ENCODE measurements around the gene TANK. TPM values are rescaled to one million over a fixed set of nuclear protein-coding genes. Genes with fewer than 3 reads are reported as not detected.

The TANK gene
- total and polyA plus RNA-seq, 2 of the 8 experiments (the other 6 are each of a cell fraction or from before 2014, with no cell fraction given), result 7.0 to 26.1 TPM

- Histone ChIP-seq H3K18ac (ENCODE audit: extremely low read depth, low read length) (no peak overlapping the region), H2AFZ (ENCODE audit: low read length) (peak overlapping the region; percentile 70; the same call in 1 of the 2 replicates), H3K23ac (ENCODE audit: insufficient read length) (no peak overlapping the region), H3K23me2 (ENCODE audit: low read depth, low read length) (no peaks in the 10 kb centered on the region), H3K9me3 (ENCODE audit: insufficient read depth in 2 of 2, low read depth in 1 of 2, low read length in 1 of 2) (no peaks in the 10 kb centered on the region), H3K14ac (ENCODE audit: insufficient read length) (no peak overlapping the region), H3K4me3 (ENCODE audit: extremely low read depth in 1 of 4, insufficient read depth in 2 of 4, low read depth in 3 of 4, low read length in 4 of 4) (no peak overlapping the region), H4K8ac (ENCODE audit: extremely low read depth, insufficient read depth, low read length) (no peak overlapping the region), H3K9ac (replicated peaks in 1 of 4; ENCODE audit: extremely low read depth in 1 of 4, low read depth in 3 of 4, low read length in 3 of 4) (no peak overlapping the region), H3K4ac (replicated peaks; ENCODE audit: insufficient read length, low read depth, low read length) (no peak overlapping the region), H3K79me1 (ENCODE audit: low read depth, low read length) (no peaks in the 10 kb centered on the region), H2BK15ac (ENCODE audit: low read length) (no peak overlapping the region), H4K5ac (ENCODE audit: insufficient read length, low read depth, low read length) (no peak overlapping the region), H3K27ac (ENCODE audit: low read depth, low read length) (no peak overlapping the region), H2BK12ac (ENCODE audit: low read depth, low read length) (no peak overlapping the region), H3K79me2 (ENCODE audit: control insufficient read depth in 1 of 2, insufficient read depth in 2 of 2, low read length in 2 of 2) (no peaks in the 10 kb centered on the region), H3K27me3 (replicated peaks in 1 of 4; ENCODE audit: control insufficient read depth in 3 of 4, extremely low read depth in 1 of 4, insufficient read depth in 3 of 4, low read length in 3 of 4) (no peaks in the 10 kb centered on the region), H2AK5ac (ENCODE audit: low read depth, low read length) (no peak overlapping the region), H4K91ac (replicated peaks; ENCODE audit: insufficient read length, low read length) (no peak overlapping the region), H3K4me1 (replicated peaks in 1 of 4; ENCODE audit: control insufficient read depth in 3 of 4, insufficient read depth in 4 of 4, low read length in 3 of 4) (peaks cover 0 to 6% (median 1%) of the 10 kb centered on the region in 4 experiments; a peak in 3 of 7 replicates), H2BK5ac (ENCODE audit: low read depth, low read length) (no peak overlapping the region), H2BK120ac (replicated peaks; ENCODE audit: low read depth, low read length) (no peak overlapping the region), H3K4me2 (ENCODE audit: insufficient read depth in 1 of 2, low read depth in 2 of 2, low read length in 2 of 2) (no peak overlapping the region), H3K56ac (replicated peaks; ENCODE audit: insufficient read length, low read depth, low read length) (no peak overlapping the region), H2BK20ac (ENCODE audit: low read length) (no peak overlapping the region), H4K20me1 (replicated peaks in 1 of 2; ENCODE audit: control insufficient read depth in 1 of 2, insufficient read depth in 2 of 2, low read length in 2 of 2) (no peaks in the 10 kb centered on the region), H3K36me3 (ENCODE audit: control insufficient read depth in 2 of 4, insufficient read depth in 4 of 4, low read length in 3 of 4) (no peaks in the 10 kb centered on the region)
- FAIRE-seq, result no peak
- POLR2A ChIA-PET (ENCODE audit: partially characterized antibody), result no interaction called here
- CTCF ChIA-PET (ENCODE audit: partially characterized antibody), result interaction anchor here (1.2 to 1.4 kb wide), 2 partner anchors 15 to 67 kb away, joined by 3 to 4 read pairs; no protein-coding TSS in a partner anchor
- no peak for DNase-seq (ENCODE audit: low read depth in 1 of 2, low spot score in 2 of 2)
- WGBS, 2 experiments (ENCODE audit: extremely low coverage in 1 of 2, insufficient coverage in 1 of 2, insufficient read length in 1 of 2, insufficient replicate concordance in 2 of 2, low coverage in 1 of 2, low lambda C conversion rate in 2 of 2, missing lambda C conversion rate in 1 of 2), result 87% methylated on average over 6 of the region's 6 CpGs; no CpG with 5 or more reads in 1 of the 2 experiments
- TF ChIP-seq SP2 (IDR thresholded peaks at IDR 0.05; ENCODE audit: low read length) (no peak), RAD21 (IDR thresholded peaks at IDR 0.05 in 1 of 2, conservative IDR thresholded peaks at IDR 0.05 in 1 of 2; ENCODE audit: low read depth in 2 of 2, low read length in 2 of 2) (no peak), CREB1 (IDR thresholded peaks at IDR 0.05) (no peak), SIX5 (IDR thresholded peaks at IDR 0.05; ENCODE audit: low read depth, low read length) (no peak), ZNF274 (IDR thresholded peaks at IDR 0.05; ENCODE audit: borderline replicate concordance, extremely low read depth, low read length) (no peak), FOSL1 (IDR thresholded peaks at IDR 0.05; ENCODE audit: insufficient read depth, low read depth, low read length) (no peak), BACH1 (IDR thresholded peaks at IDR 0.05; ENCODE audit: low read length) (no peak), ATF3 (IDR thresholded peaks at IDR 0.05; ENCODE audit: insufficient read depth, low read depth, low read length) (no peak), TAF1 (IDR thresholded peaks at IDR 0.05; ENCODE audit: low read depth, low read length) (no peak), EZH2 (IDR thresholded peaks at IDR 0.05; ENCODE audit: low read depth, low read length, severe bottlenecking) (no peak), TCF12 (IDR thresholded peaks at IDR 0.05; ENCODE audit: low read depth, low read length) (no peak), USF2 (IDR thresholded peaks at IDR 0.05; ENCODE audit: low read length) (no peak), NANOG (IDR thresholded peaks at IDR 0.05; ENCODE audit: insufficient read depth, low read depth, low read length, poor library complexity, severe bottlenecking) (no peak)
Measured at GRCh38 chr2:161120775-161121174, 39.5 kb upstream of the TANK start.

All from H1 (cell line).